Measurements from ENCODE around the gene PTGER1. TPM values are rescaled to one million over a fixed set of nuclear protein-coding genes. Genes with fewer than 3 reads are reported as not detected.

The PTGER1 gene
- total RNA-seq, 1 donor from 2014 or later, result 0.91 TPM

DNA sequence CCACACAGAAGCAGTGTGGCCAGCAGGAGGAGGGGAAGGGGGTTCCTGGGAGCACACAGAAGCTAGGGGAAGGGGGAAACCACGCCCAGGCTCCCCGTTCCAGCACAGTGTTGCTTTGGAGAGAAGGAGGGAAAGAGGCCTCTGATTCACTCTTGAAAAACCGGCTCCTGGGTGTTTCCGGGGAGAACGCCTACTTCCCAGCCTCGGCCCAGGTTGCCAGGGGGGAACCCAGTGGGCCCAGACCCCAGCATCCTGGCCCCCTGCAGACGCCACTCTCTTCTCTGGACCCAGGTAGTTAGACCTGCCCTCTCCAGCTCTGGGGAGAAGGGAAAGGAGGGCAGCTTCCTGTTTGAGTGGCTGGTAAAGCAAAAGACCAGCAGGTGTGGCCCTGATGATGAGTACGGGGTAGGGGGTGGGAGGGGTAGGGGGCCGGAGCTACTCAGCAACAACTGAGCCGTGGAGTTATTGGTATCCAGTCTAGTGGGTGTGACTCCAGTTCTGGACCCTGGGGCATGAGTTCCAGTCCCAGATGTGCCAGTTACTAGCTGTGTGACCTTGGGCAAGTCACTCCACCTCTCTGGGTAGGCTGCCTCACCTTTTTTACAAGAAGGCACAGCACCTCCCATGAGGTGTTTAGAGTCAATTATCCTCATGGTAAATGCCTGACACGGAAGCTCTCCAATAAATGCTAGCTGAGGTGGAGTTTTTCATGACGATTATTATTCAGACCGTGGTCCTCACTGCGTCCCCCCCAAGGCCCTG is 19.9 kb upstream of the PTGER1 start:
- Histone ChIP-seq H3K79me2 (ENCODE audit: insufficient read depth, low read length) (peaks cover 37% of the 10 kb centered on the region), H3K9ac (ENCODE audit: low read length) (peak overlapping the region; percentile 85), H2AFZ (ENCODE audit: low read depth, low read length) (no peak overlapping the region), H3K27ac (ENCODE audit: low read depth, low read length) (peak overlapping the region; percentile 26), H3K4me3 (ENCODE audit: insufficient read depth, low read depth, low read length) (peak overlapping the region; percentile 85), H3K27me3 (ENCODE audit: insufficient read depth, low read length) (no peaks in the 10 kb centered on the region), H3K4me1 (ENCODE audit: insufficient read depth, low read length) (peaks cover 16% of the 10 kb centered on the region), H3K9me3 (ENCODE audit: insufficient read depth, low read depth, low read length) (no peaks in the 10 kb centered on the region), H4K20me1 (ENCODE audit: insufficient read depth, low read length) (peaks cover 28% of the 10 kb centered on the region), H3K4me2 (ENCODE audit: low read length) (peak overlapping the region; percentile 99), H3K36me3 (ENCODE audit: insufficient read depth, low read length) (no peaks in the 10 kb centered on the region)
- TF ChIP-seq EZH2 (IDR thresholded peaks at IDR 0.05; ENCODE audit: insufficient read depth, low read length), result no peak
- TF ChIP-seq, protein P1, sequence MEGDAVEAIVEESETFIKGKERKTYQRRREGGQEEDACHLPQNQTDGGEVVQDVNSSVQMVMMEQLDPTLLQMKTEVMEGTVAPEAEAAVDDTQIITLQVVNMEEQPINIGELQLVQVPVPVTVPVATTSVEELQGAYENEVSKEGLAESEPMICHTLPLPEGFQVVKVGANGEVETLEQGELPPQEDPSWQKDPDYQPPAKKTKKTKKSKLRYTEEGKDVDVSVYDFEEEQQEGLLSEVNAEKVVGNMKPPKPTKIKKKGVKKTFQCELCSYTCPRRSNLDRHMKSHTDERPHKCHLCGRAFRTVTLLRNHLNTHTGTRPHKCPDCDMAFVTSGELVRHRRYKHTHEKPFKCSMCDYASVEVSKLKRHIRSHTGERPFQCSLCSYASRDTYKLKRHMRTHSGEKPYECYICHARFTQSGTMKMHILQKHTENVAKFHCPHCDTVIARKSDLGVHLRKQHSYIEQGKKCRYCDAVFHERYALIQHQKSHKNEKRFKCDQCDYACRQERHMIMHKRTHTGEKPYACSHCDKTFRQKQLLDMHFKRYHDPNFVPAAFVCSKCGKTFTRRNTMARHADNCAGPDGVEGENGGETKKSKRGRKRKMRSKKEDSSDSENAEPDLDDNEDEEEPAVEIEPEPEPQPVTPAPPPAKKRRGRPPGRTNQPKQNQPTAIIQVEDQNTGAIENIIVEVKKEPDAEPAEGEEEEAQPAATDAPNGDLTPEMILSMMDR (IDR thresholded peaks at IDR 0.05; ENCODE audit: insufficient read depth, low read depth, low read length), result no peak
- H3K9me3 Mint-ChIP-seq (ENCODE audit: unreplicated experiment), result no peaks in the 10 kb centered on the region
- peak overlapping the region; percentile 88 for H3K27ac Mint-ChIP-seq (ENCODE audit: unreplicated experiment)
- peaks cover 9% of the 10 kb centered on the region for H3K36me3 Mint-ChIP-seq (ENCODE audit: low read depth, unreplicated experiment)
- FAIRE-seq (no peak), DNase-seq (ENCODE audit: low read depth) (no peak)
- peaks cover 11% of the 10 kb centered on the region for H3K4me1 Mint-ChIP-seq (ENCODE audit: low read depth, unreplicated experiment)
- no peaks in the 10 kb centered on the region for H3K27me3 Mint-ChIP-seq (ENCODE audit: low read depth, unreplicated experiment)
- peak overlapping the region; percentile 92 for H3K4me3 Mint-ChIP-seq (ENCODE audit: unreplicated experiment)

DNA sequence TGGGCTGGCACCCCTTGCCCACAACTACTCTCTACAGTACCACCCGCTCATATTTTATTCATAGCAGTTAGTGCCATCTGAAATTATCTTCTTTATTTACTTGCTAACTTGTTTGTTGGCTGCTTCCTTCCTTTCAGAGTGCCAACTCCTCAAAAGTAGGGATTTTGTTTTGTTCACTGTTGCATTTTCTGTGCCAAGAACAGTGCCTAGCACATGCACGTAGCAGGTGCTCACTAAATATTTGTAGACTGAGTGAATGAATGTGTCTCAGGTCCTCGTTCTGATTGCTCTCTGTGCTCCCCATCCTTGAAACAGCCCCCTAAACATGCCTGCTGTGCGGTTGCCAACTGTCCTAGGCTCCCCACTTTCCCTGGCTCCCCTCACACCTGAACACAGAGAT is 19.3 kb upstream of the PTGER1 start:
- H3K27me3 ChIP-seq (ENCODE audit: insufficient read depth, low read length), result no peaks in the 10 kb centered on the region
- peak overlapping the region; percentile 92 for H3K4me3 Mint-ChIP-seq (ENCODE audit: unreplicated experiment)
- no peak overlapping the region for H3K27ac ChIP-seq (ENCODE audit: low read depth, low read length)
- H3K79me2 ChIP-seq (ENCODE audit: insufficient read depth, low read length), result peaks cover 37% of the 10 kb centered on the region
- no peaks in the 10 kb centered on the region for H3K9me3 Mint-ChIP-seq (ENCODE audit: unreplicated experiment)
- peak overlapping the region; percentile 88 for H3K27ac Mint-ChIP-seq (ENCODE audit: unreplicated experiment)
- H3K4me1 Mint-ChIP-seq (ENCODE audit: low read depth, unreplicated experiment), result peaks cover 11% of the 10 kb centered on the region
- H4K20me1 ChIP-seq (ENCODE audit: insufficient read depth, low read length), result peaks cover 28% of the 10 kb centered on the region
- H3K9ac ChIP-seq (ENCODE audit: low read length), result peak overlapping the region; percentile 85
- H3K4me2 ChIP-seq (ENCODE audit: low read length), result peak overlapping the region; percentile 99
- no peak for DNase-seq (ENCODE audit: low read depth)
- H3K36me3 Mint-ChIP-seq (ENCODE audit: low read depth, unreplicated experiment), result peaks cover 13% of the 10 kb centered on the region
- H2AFZ ChIP-seq (ENCODE audit: low read depth, low read length), result no peak overlapping the region
- peak overlapping the region; percentile 85 for H3K4me3 ChIP-seq (ENCODE audit: insufficient read depth, low read depth, low read length)
- TF ChIP-seq EZH2 (IDR thresholded peaks at IDR 0.05; ENCODE audit: insufficient read depth, low read length), result no peak
- TF ChIP-seq, protein P1 (IDR thresholded peaks at IDR 0.05; ENCODE audit: insufficient read depth, low read depth, low read length), result no peak
- no peaks in the 10 kb centered on the region for H3K9me3 ChIP-seq (ENCODE audit: insufficient read depth, low read depth, low read length)
- no peak for FAIRE-seq
- peaks cover 16% of the 10 kb centered on the region for H3K4me1 ChIP-seq (ENCODE audit: insufficient read depth, low read length)
- H3K36me3 ChIP-seq (ENCODE audit: insufficient read depth, low read length), result no peaks in the 10 kb centered on the region
- no peaks in the 10 kb centered on the region for H3K27me3 Mint-ChIP-seq (ENCODE audit: low read depth, unreplicated experiment)

DNA sequence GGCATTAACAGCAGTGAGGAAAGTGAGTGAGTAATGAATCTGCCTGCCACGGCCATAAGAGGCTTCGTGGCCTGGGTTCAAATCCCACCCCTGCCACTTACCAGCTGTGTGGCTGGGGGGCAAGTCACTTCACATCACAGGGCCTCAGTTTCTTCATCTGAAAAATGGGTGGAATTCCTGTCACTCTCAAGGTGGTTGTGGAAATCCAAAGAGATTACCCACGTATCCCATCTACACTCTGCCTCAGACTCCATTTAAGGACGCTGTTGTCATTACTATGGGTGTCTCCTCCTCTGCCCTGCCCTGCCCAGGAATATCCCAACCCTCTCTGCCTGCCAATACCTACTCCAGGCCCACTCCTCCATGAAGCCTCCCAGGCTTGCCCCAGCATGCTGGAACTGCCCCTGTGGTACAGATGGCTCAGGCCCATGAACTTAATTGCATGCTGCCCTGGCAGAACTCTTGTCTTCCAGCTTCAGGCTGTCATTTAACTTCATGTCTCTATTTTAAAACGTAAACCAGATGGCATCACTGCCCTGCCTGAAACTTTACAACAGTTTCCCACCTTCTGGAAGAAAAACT is 17.7 kb upstream of the PTGER1 start:
- no peak overlapping the region for H2AFZ ChIP-seq (ENCODE audit: low read depth, low read length)
- peaks cover 7% of the 10 kb centered on the region for H3K36me3 ChIP-seq (ENCODE audit: insufficient read depth, low read length)
- H4K20me1 ChIP-seq (ENCODE audit: insufficient read depth, low read length), result peaks cover 36% of the 10 kb centered on the region
- Mint-ChIP-seq H3K9me3 (ENCODE audit: unreplicated experiment) (no peaks in the 10 kb centered on the region), H3K4me3 (ENCODE audit: unreplicated experiment) (peak overlapping the region; percentile 69), H3K27me3 (ENCODE audit: low read depth, unreplicated experiment) (no peaks in the 10 kb centered on the region), H3K27ac (ENCODE audit: unreplicated experiment) (peak overlapping the region; percentile 69), H3K36me3 (ENCODE audit: low read depth, unreplicated experiment) (peaks cover 15% of the 10 kb centered on the region), H3K4me1 (ENCODE audit: low read depth, unreplicated experiment) (peaks cover 11% of the 10 kb centered on the region)
- H3K27me3 ChIP-seq (ENCODE audit: insufficient read depth, low read length), result no peaks in the 10 kb centered on the region
- TF ChIP-seq EZH2 (IDR thresholded peaks at IDR 0.05; ENCODE audit: insufficient read depth, low read length), result no peak
- TF ChIP-seq, protein P1 (IDR thresholded peaks at IDR 0.05; ENCODE audit: insufficient read depth, low read depth, low read length), result no peak
- peaks cover 37% of the 10 kb centered on the region for H3K79me2 ChIP-seq (ENCODE audit: insufficient read depth, low read length)
- no peak overlapping the region for H3K27ac ChIP-seq (ENCODE audit: low read depth, low read length)
- no peak overlapping the region for H3K9ac ChIP-seq (ENCODE audit: low read length)
- no peak overlapping the region for H3K4me2 ChIP-seq (ENCODE audit: low read length)
- H3K9me3 ChIP-seq (ENCODE audit: insufficient read depth, low read depth, low read length), result no peaks in the 10 kb centered on the region
- DNase-seq (ENCODE audit: low read depth) (no peak), FAIRE-seq (no peak)
- H3K4me3 ChIP-seq (ENCODE audit: insufficient read depth, low read depth, low read length), result no peak overlapping the region
- H3K4me1 ChIP-seq (ENCODE audit: insufficient read depth, low read length), result peaks cover 16% of the 10 kb centered on the region
